SK-N-MC (cell line): Measurements from ENCODE around the gene CREBRF.
"Not testable (repeated sequence)": the region's sequence is repeated elsewhere in the genome, so short reads cannot be mapped to it uniquely, and the experiment has no call there.

Experiments
- DNase-seq: peaks from one replicate; pipeline ENCODE4 v3.0.0-alpha.2; 2011; ENCODE audit warnings: low read depth, low spot score
- H3K27ac ChIP-seq: fragments of 200-600 bp; sonication (generic); 2 replicates; pipeline ENCODE4 v1.5.1; 2016; ENCODE audit warnings: mixed run types
- H3K36me3 ChIP-seq: fragments of 200-600 bp; sonication (generic); 2 replicates; pipeline ENCODE4 v1.6.1; 2017; ENCODE audit warnings: antibody characterized with exemption, low read length, mixed read lengths; ENCODE audit not compliant: insufficient read depth
- H3K4me3 ChIP-seq: fragments of 200-600 bp; sonication (generic); 2 replicates; pipeline ENCODE4 v1.5.1; 2016
- H3K9ac ChIP-seq: fragments of 200-600 bp; sonication (generic); 2 replicates; pipeline ENCODE4 v1.8.0; 2017; ENCODE audit warnings: mixed run types, mixed read lengths; ENCODE audit not compliant: insufficient read length
- H3K9me3 ChIP-seq: fragments of 200-600 bp; sonication (generic); 2 replicates; pipeline ENCODE4 v1.6.1; 2017; ENCODE audit warnings: low read depth, mild to moderate bottlenecking, antibody characterized with exemption, low read length, moderate library complexity, mixed read lengths
- EZH2 ChIP-seq: fragments of 200-600 bp; sonication (generic); IDR thresholded peaks from one replicate; pipeline ENCODE4 v1.6.1; 2017; ENCODE audit warnings: antibody characterized with exemption
- FOXP2 ChIP-seq: optimal IDR thresholded peaks from 2 replicates; pipeline ENCODE3; 2011; ENCODE audit warnings: mild to moderate bottlenecking, moderate library complexity; ENCODE audit not compliant: insufficient read depth; ENCODE audit errors: extremely low read length, control extremely low read depth
- POLR2AphosphoS5 ChIP-seq: IDR thresholded peaks from 2 replicates; pipeline ENCODE4 v1.6.1; 2012; ENCODE audit warnings: mild to moderate bottlenecking, low read depth, low read length, borderline replicate concordance

The CREBRF gene

GRCh38 chr5:173103411-173103810 is 47.3 kb downstream of the CREBRF start:
- DNase-seq: no peak
- H3K9ac ChIP-seq: no peak overlapping the region
- TF ChIP-seq FOXP2 (no peak), POLR2AphosphoS5 (no peak), EZH2 (no peak)
- H3K36me3 ChIP-seq: no peaks in the 10 kb centered on the region
- H3K9me3 ChIP-seq: no peaks in the 10 kb centered on the region
- H3K27ac ChIP-seq: no peak overlapping the region
- no peak overlapping the region for H3K4me3 ChIP-seq

- Histone ChIP-seq H3K36me3 (no peaks in the 10 kb centered on the region), H3K9me3 (no peaks in the 10 kb centered on the region), H3K27ac (no peak overlapping the region), H3K9ac (no peak overlapping the region), H3K4me3 (no peak overlapping the region)
- DNase-seq: no peak
- TF ChIP-seq POLR2AphosphoS5: no peak
- TF ChIP-seq EZH2: no peak
- no peak for TF ChIP-seq FOXP2
Observed at GRCh38 chr5:173108914-173109313, 52.8 kb downstream of the CREBRF start.

GRCh38 chr5:173114536-173114935 is 58.4 kb downstream of the CREBRF start:
- TF ChIP-seq EZH2: no peak
- TF ChIP-seq FOXP2: no peak
- no peak for TF ChIP-seq POLR2AphosphoS5
- H3K4me3 ChIP-seq: no peak overlapping the region
- no peak overlapping the region for H3K27ac ChIP-seq
- no peaks in the 10 kb centered on the region for H3K9me3 ChIP-seq
- H3K36me3 ChIP-seq: no peaks in the 10 kb centered on the region
- DNase-seq: no peak
- no peak overlapping the region for H3K9ac ChIP-seq

- Histone ChIP-seq H3K9me3 (no peaks in the 10 kb centered on the region), H3K27ac (no peak overlapping the region), H3K9ac (no peak overlapping the region), H3K36me3 (no peaks in the 10 kb centered on the region), H3K4me3 (no peak overlapping the region)
- no peak for DNase-seq
- no peak for TF ChIP-seq EZH2
Observed at GRCh38 chr5:173119719-173120118, 63.6 kb downstream of the CREBRF start.

GRCh38 chr5:173123416-173123815 is 67.3 kb downstream of the CREBRF start:
- Histone ChIP-seq H3K36me3 (no peaks in the 10 kb centered on the region), H3K9ac (no peak overlapping the region), H3K9me3 (no peaks in the 10 kb centered on the region), H3K27ac (no peak overlapping the region), H3K4me3 (no peak overlapping the region)
- DNase-seq: no peak
- TF ChIP-seq EZH2: no peak
- no peak for TF ChIP-seq FOXP2
- no peak for TF ChIP-seq POLR2AphosphoS5

- not testable (repeated sequence) for H3K4me3 ChIP-seq, H3K9me3 ChIP-seq, H3K9ac ChIP-seq, H3K27ac ChIP-seq, H3K36me3 ChIP-seq, DNase-seq
Observed at GRCh38 chr5:173132166-173132565, 76.0 kb downstream of the CREBRF start.

GRCh38 chr5:173138707-173139106 is 82.6 kb downstream of the CREBRF start:
- Histone ChIP-seq H3K9me3 (no peaks in the 10 kb centered on the region), H3K27ac (no peak overlapping the region), H3K4me3 (no peak overlapping the region), H3K9ac (no peak overlapping the region), H3K36me3 (no peaks in the 10 kb centered on the region)
- no peak for DNase-seq
- TF ChIP-seq POLR2AphosphoS5 (no peak), FOXP2 (no peak), EZH2 (no peak)

- H3K27ac ChIP-seq: no peak overlapping the region
- H3K36me3 ChIP-seq: no peaks in the 10 kb centered on the region
- DNase-seq: no peak
- TF ChIP-seq FOXP2: no peak
- no peak for TF ChIP-seq POLR2AphosphoS5
- no peak overlapping the region for H3K4me3 ChIP-seq
- no peak overlapping the region for H3K9ac ChIP-seq
- no peaks in the 10 kb centered on the region for H3K9me3 ChIP-seq
Observed at GRCh38 chr5:173139631-173140030, 83.5 kb downstream of the CREBRF start.

GRCh38 chr5:173140769-173141168 is 84.6 kb downstream of the CREBRF start:
- Histone ChIP-seq H3K9ac (no peak overlapping the region), H3K36me3 (no peaks in the 10 kb centered on the region), H3K4me3 (no peak overlapping the region), H3K9me3 (no peaks in the 10 kb centered on the region), H3K27ac (no peak overlapping the region)
- no peak for DNase-seq
- no peak for TF ChIP-seq EZH2
- TF ChIP-seq FOXP2: no peak
- TF ChIP-seq POLR2AphosphoS5: no peak
